Measurements from ENCODE around the gene TRMT10B.
"Not testable (repeated sequence)": the region's sequence is repeated elsewhere in the genome, so short reads cannot be mapped to it uniquely, and the experiment has no call there.

TRMT10B gene

GRCh38 chr9:37753489-37754190, at the start of gene TRMT10B:
Gene TRMT10B, plus strand, starts transcription at chr9:37753805. Its CDS starts 8,127 bp downstream, at chr9:37761932.
- DNase-seq: peak in 1 of 2 experiments; percentile 67

GRCh38 chr9:37705787-37706186, 47.8 kb upstream of the TRMT10B start:
- DNase-seq: no peak

- no peak for DNase-seq
Measured at GRCh38 chr9:37706290-37706689, 47.3 kb upstream of the TRMT10B start.

- DNase-seq: no peak
Measured at GRCh38 chr9:37707748-37708147, 45.9 kb upstream of the TRMT10B start.

- DNase-seq: no peak
Measured at GRCh38 chr9:37710046-37710445, 43.6 kb upstream of the TRMT10B start.

GRCh38 chr9:37715260-37715659, 38.3 kb upstream of the TRMT10B start:
- no peak for DNase-seq

- DNase-seq: no peak
Measured at GRCh38 chr9:37715991-37716505, 37.6 kb upstream of the TRMT10B start.

- DNase-seq: no peak
Measured at GRCh38 chr9:37719526-37719925, 34.1 kb upstream of the TRMT10B start.

GRCh38 chr9:37727013-37727412, 26.6 kb upstream of the TRMT10B start:
- no peak for DNase-seq

GRCh38 chr9:37729499-37729898, 24.1 kb upstream of the TRMT10B start:
- DNase-seq: no peak

GRCh38 chr9:37730256-37730655, 23.3 kb upstream of the TRMT10B start:
- DNase-seq: no peak

GRCh38 chr9:37730839-37731238, 22.8 kb upstream of the TRMT10B start:
- DNase-seq: no peak

- peak; percentile 51 to 81 for DNase-seq
Measured at GRCh38 chr9:37732086-37732741, 21.4 kb upstream of the TRMT10B start.

GRCh38 chr9:37732952-37733351, 20.7 kb upstream of the TRMT10B start:
- DNase-seq: no peak

- no peak for DNase-seq
Measured at GRCh38 chr9:37739222-37739621, 14.4 kb upstream of the TRMT10B start.

- no peak for DNase-seq
Measured at GRCh38 chr9:37740128-37740527, 13.5 kb upstream of the TRMT10B start.

- DNase-seq: no peak
Measured at GRCh38 chr9:37740631-37741328, 12.8 kb upstream of the TRMT10B start.

- DNase-seq: no peak
Measured at GRCh38 chr9:37745970-37746369, 7.6 kb upstream of the TRMT10B start.

- no peak for DNase-seq
Measured at GRCh38 chr9:37746448-37747270, 6.9 kb upstream of the TRMT10B start.

GRCh38 chr9:37747271-37747753, 6.3 kb upstream of the TRMT10B start:
- peak; percentile 14 to 67 for DNase-seq

- no peak for DNase-seq
Measured at GRCh38 chr9:37749129-37749528, 4.5 kb upstream of the TRMT10B start.

- DNase-seq: no peak
Measured at GRCh38 chr9:37751186-37751585, 2.4 kb upstream of the TRMT10B start.

- not testable (repeated sequence) for DNase-seq
Measured at GRCh38 chr9:37751704-37752103, 1.9 kb upstream of the TRMT10B start.

All from NCI-H446 (cell line).